Upper lobe of left lung (tissue), 4 donors: ENCODE measurements around the gene DOCK10.

Experiments
- EP300 ChIP-seq, 4 donors: sonication (generic); formaldehyde crosslinking; IDR thresholded peaks; one replicate each; pipeline ENCODE4 v1.5.1; 2017; ENCODE audit warnings: antibody characterized with exemption in 4 of 4, control low read depth in 2 of 4
- POLR2A ChIP-seq, 4 donors: fragments of 450-650 bp; IDR thresholded peaks; one replicate each; pipeline ENCODE4 v1.5.1; 2016 to 2017; ENCODE audit warnings: antibody characterized with exemption in 4 of 4, mild to moderate bottlenecking in 2 of 4
- POLR2AphosphoS5 ChIP-seq, 2 donors: sonication (generic); formaldehyde crosslinking; IDR thresholded peaks; one replicate each; pipeline ENCODE4 v1.5.1; 2017; ENCODE audit warnings: antibody characterized with exemption in 2 of 2
- TF ChIP-seq, protein P1 (sequence below), 6 experiments: fragments of 450-650 bp in 4 of 6; fragments of 200-600 bp in 2 of 6; sonication (generic) in 2 of 6; IDR thresholded peaks; one replicate each; pipeline ENCODE4 v1.5.1; 2016 to 2019; ENCODE audit warnings: antibody characterized with exemption in 6 of 6

DNA sequence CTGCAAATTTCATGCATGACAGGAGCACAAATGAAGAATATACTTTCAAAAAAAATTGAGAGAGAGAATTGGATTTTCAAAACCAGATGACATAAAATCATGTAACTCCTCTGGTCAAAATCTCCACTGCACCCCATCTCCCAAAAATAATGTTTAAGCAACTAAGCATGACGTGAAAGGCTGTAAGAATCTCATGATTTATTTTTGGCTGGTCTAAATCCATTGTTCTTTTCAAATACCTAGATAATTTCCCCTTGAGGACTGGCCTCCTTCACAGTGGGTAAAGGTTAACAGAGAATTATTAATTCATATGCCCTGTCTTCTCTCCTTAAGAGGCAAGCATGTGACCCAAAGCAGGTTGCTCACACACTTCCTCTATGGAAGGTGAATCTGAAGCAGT is 224.6 kb downstream of the DOCK10 start:
- TF ChIP-seq POLR2A (IDR thresholded peaks at IDR 0.05), result no peak
- TF ChIP-seq, protein P1, sequence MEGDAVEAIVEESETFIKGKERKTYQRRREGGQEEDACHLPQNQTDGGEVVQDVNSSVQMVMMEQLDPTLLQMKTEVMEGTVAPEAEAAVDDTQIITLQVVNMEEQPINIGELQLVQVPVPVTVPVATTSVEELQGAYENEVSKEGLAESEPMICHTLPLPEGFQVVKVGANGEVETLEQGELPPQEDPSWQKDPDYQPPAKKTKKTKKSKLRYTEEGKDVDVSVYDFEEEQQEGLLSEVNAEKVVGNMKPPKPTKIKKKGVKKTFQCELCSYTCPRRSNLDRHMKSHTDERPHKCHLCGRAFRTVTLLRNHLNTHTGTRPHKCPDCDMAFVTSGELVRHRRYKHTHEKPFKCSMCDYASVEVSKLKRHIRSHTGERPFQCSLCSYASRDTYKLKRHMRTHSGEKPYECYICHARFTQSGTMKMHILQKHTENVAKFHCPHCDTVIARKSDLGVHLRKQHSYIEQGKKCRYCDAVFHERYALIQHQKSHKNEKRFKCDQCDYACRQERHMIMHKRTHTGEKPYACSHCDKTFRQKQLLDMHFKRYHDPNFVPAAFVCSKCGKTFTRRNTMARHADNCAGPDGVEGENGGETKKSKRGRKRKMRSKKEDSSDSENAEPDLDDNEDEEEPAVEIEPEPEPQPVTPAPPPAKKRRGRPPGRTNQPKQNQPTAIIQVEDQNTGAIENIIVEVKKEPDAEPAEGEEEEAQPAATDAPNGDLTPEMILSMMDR (IDR thresholded peaks at IDR 0.05), result no peak
- TF ChIP-seq POLR2AphosphoS5 (IDR thresholded peaks at IDR 0.05), result no peak
- TF ChIP-seq EP300 (IDR thresholded peaks at IDR 0.05), result no peak
